GM19099 (cell line): ENCODE data around the gene PINK1.

Experiments used
- POLR2A ChIP-seq: IDR thresholded peaks from 3 replicates; pipeline ENCODE4 v1.6.1; 2011; ENCODE audit warnings: low read depth; ENCODE audit not compliant: insufficient read length; ENCODE audit errors: extremely low read depth

Gene PINK1

GRCh38 chr1:20658166-20658915 is 25.1 kb downstream of the PINK1 start:
- no peak for TF ChIP-seq POLR2A

- no peak for TF ChIP-seq POLR2A
Measured at GRCh38 chr1:20660363-20660762, 27.1 kb downstream of the PINK1 start.

GRCh38 chr1:20660847-20661206 is 27.6 kb downstream of the PINK1 start:
- TF ChIP-seq POLR2A, result no peak

GRCh38 chr1:20661207-20662109 is 28.2 kb downstream of the PINK1 start, which contains the start of gene DDOST:
TSS of gene DDOST (minus strand) at chr1:20661369. CDS start at chr1:20661350, 19 bp downstream.
- TF ChIP-seq POLR2A, result peak; percentile 85

GRCh38 chr1:20662110-20662475 is 28.8 kb downstream of the PINK1 start:
- TF ChIP-seq POLR2A, result no peak

- no peak for TF ChIP-seq POLR2A
Measured at GRCh38 chr1:20663365-20663764, 30.1 kb downstream of the PINK1 start.

- TF ChIP-seq POLR2A, result no peak
Measured at GRCh38 chr1:20663969-20664715, 30.9 kb downstream of the PINK1 start.

GRCh38 chr1:20665726-20666125 is 32.5 kb downstream of the PINK1 start:
- no peak for TF ChIP-seq POLR2A

GRCh38 chr1:20666146-20666545 is 32.9 kb downstream of the PINK1 start:
- TF ChIP-seq POLR2A, result no peak

GRCh38 chr1:20666804-20667203 is 33.5 kb downstream of the PINK1 start:
- no peak for TF ChIP-seq POLR2A

- no peak for TF ChIP-seq POLR2A
Measured at GRCh38 chr1:20668581-20668980, 35.3 kb downstream of the PINK1 start.

- no peak for TF ChIP-seq POLR2A
Measured at GRCh38 chr1:20670936-20671335, 37.7 kb downstream of the PINK1 start.

GRCh38 chr1:20672265-20672632 is 39.0 kb downstream of the PINK1 start:
- TF ChIP-seq POLR2A, result no peak

- TF ChIP-seq POLR2A, result no peak
Measured at GRCh38 chr1:20678599-20678998, 45.3 kb downstream of the PINK1 start.

GRCh38 chr1:20680269-20680668 is 47.0 kb downstream of the PINK1 start:
- TF ChIP-seq POLR2A, result no peak
